Endometrium (tissue), 2 donors: Measurements from ENCODE around the gene DCAF5.

Experiments
- FAIRE-seq: peaks from 2 replicates; lab custom pipeline; 2012; peaks lifted over from hg19 to GRCh38; lab: Jason Lieb, UNC
- donor health status: control.
- donor health status: control.

The DCAF5 gene

DNA sequence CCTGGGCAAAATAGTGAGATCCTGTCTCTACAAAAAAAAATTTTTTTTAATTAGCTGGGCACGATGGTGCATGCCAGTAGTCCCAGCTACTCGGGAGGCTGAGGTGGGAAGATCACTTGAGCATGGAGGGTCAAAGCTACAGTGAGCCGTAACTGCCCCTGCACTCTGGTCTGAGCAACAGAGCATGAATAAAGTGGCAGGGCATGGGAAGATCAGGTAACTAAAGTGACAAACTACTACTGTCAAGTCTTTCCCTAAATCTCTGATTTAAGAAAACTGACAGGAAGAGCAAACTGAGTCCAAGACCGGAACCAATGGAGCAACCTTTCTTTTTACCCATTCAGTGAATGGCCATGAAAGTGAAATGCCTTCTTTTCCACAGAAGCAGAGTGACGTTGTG is 10.8 kb downstream of the DCAF5 start:
- no peak for FAIRE-seq

DNA sequence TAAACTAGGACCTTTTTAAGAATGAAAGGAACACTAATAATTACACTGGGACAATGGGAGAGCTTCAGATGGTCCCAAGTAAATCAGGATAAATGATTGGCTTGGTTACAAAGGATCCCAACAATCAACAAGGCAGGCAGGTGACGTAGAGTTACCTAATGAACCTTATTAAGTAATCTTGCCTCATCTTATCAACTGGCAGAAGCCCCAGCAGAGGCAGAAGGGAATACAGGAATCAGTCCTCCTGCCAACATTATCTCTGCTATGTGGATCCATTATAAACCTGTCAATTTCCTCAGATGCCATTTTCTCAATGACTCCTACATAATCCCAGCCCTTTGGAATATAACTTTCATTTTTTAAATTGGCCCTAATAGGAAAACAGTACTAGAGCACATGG is 11.4 kb downstream of the DCAF5 start:
- no peak for FAIRE-seq

DNA sequence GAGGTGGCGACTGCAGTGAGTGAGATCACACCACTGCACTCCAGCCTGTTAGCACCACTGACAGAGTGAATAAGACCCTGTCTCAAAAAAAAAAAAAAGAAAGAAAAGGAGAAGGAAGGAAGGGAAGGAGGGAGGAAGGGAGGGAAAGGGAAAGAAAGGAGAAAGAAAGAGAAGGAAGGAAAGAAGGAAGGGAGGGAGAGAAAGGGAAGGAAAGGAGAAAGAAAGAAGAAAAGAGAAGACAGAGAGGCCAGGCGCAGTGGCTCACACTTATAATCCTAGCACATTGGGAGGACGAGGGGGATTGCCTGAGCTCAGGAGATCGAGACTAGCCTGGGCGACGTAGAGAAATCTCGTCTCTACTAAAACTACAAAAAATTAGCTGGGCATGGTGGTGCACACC is 13.2 kb downstream of the DCAF5 start:
- FAIRE-seq: no peak

DNA sequence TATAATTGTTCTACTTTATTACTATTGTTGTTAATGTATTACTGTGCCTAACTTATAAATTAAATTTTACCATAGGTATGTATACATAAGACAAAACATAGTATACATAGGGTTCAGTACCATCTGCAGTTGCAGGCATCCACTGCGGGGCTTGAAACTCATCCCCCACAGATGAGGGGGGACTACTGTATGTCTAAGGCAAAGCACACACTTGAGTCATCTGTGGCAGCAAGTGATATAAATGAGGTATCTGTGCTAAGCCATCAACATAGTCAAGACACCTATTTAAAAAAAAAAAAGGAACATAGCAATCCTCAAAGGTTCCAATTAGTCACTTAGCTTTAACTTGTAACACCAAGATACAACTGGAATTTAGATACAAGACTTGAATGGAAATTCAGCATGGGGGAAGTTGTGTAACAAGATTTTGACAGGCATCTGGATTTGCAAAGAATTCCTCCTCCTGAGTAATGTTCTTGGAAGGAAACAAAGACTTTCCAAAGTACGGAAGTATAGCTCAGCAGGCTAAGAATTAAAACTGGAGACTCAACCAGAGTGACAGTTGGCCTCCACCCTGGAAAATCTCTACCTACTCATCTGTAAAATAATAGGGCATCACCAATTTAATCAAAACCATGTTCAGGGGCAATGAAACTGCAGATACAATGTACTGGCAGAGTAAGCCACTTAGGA is 14.9 kb downstream of the DCAF5 start:
- FAIRE-seq: no peak

DNA sequence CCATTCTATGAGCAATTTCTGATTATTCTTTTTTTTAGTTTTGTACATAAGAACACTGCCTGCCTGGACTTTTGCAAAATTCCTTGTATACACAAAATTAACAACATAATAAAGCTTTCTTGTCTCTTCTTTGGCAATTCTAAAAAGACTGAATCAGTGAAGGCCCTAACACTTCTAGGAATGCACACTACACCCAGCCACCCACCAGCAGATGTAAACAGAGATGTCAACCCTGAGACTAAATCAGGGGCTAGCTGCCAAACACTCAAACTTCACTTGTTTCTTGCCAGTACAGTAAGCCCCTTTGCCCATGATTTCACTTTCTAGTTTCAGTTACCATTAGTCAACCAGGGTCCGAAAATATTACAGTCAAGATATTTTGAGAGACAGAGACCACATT is 15.5 kb downstream of the DCAF5 start:
- no peak for FAIRE-seq

DNA sequence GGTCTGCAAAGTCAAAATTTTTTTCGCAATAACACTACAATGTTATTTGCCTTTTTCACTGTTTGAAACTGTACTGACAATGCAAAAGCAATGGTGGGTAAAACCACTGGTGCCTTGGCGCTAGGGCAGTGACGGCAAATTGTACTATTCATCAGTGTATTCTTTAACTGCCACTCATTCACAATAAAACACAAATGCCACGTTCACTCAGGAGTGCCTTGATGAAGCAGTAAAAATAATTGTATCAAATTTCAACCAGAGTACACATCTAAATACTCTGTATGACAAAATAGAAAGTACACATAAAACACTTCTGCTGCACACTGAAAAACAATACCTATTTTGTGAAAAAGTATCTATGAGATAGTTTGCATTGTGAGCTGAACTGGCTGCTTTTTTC is 17.8 kb downstream of the DCAF5 start:
- no peak for FAIRE-seq

DNA sequence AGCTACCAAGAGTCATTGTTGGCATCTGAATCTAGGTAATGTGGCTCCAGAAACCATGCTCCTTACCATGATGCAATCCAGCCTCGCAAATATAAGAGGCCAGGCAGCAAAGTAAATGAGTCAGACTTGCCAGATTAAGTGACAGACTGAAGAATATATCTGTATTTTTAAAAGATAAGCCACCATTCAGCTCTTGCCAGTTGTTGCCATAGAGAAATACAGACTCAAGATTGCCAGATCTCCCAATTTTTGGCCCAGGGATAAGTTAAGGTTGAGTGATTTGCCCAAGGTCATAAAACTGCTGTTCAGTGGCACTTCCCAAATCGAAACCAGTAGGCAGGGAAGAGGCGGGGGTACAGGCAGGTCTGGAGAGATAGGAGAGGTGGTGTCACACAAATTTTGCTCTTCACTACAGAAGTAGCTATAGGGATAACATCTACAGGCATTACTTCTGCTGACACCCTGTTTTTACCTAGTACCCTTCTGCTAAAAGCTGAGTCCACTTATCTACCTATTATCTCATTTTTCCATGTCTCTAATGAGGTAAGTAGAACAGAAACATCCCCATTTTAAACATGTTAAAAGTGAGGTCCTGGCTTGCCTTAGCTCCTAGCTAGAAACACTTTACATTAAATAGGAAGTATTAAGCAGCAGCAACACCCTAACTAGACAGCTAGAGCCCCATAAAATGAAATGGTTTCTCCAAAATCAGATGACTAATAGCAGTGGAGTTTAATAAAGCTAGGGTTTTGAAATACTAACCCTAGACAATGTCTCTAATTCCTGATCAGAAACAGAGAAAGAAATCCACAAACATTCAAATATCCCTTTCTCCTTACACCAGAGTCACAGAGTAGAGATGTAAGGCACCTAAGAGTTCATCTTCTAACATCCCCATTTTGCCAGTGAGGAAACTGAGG is 19.5 kb downstream of the DCAF5 start:
- no peak for FAIRE-seq

DNA sequence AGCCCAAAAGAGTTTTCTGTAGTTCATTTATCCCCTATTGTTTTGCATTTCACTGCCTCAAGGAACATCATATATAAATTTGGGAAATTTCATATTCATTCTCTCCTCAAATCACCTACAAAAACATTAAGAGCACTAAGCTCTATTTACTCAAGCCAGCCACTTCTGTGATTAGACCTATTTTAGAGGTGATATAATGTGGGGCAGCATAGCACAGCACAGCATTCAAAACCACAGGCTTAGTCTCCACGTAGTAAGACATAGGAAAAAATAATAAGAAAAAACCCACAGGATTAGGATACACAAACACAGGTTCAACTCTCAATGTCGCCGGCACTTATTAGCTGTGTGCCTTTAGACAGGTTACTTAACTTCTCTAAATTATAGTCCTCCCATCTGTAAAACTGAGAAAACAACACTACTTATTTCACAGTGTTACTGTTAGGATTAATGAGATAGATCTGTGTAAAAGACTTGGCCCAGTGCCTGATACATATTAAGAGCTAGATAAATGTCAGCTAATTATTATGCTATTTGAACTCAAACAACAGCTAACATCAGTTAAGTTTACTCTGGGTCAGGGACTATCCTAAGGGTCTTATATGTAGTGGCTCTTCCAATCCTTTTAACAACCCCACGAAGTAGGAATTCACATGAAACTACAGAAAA is 20.3 kb downstream of the DCAF5 start:
- no peak for FAIRE-seq

DNA sequence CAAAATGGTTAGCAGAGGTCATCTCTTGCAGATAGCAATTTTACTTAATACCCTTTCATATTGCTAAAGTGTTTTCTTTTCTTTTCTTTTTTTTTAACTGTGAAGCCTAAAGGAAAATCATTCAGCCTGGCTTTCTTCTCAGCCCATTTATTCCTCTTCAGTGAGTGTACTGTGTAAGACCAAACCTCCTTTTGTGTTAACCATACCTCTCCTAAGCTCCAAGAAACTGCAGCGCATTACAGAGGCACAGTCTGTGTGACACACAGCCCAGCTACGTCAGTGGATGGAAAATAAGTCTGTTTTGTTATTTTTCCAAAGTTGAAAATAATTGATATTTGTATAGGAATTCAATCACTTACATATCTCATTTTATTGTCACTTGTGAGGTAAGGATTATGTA is 21.7 kb downstream of the DCAF5 start:
- FAIRE-seq: no peak

DNA sequence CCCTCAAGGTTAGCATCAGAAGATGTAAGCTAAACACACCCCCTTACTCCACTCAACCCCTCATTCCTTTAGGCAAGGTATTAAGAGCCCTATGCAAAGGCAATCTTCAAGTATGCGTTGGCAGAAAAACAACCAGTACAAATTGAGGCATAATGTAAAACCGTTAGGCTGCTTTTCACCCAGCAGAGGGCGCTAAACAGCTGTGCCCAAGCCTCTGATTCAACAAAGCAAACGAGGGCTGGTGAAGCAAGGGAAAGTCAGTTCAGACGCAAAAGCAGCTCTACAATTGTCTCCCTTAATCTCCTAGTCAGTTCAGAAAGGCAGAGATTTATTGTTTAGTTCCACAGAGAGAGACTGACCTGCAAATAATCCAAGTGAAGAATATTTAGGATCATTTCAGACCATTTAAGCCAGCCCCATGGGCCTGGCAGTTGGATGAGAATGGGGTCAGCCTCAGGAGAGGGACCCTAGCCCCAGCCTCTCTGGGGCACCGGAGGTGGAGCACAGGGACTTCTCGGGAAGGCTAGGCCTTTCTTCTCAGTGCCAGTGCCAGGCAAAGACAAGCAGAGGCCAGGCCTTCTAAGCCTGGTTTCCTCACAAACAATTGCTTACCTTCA is 23.5 kb downstream of the DCAF5 start:
- no peak for FAIRE-seq

DNA sequence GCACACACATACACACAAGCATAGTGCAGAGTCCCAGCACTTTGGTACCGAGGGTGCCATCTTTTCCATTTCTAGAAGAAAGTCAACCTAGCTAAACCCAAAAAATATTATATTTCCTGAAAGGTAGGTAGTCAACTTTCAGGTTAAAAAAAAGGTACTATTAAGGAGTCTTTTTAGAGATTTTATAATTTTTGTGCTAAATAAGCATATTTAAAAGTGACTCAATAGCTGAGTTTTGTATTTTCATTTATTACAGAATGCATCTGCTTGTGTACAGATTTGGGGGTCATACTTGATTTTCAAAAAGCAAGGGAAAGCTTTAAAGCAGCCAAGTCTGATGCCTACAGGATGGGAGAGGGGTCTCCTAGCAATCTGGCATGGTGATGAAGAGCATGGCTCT is 34.6 kb downstream of the DCAF5 start:
- FAIRE-seq: no peak

DNA sequence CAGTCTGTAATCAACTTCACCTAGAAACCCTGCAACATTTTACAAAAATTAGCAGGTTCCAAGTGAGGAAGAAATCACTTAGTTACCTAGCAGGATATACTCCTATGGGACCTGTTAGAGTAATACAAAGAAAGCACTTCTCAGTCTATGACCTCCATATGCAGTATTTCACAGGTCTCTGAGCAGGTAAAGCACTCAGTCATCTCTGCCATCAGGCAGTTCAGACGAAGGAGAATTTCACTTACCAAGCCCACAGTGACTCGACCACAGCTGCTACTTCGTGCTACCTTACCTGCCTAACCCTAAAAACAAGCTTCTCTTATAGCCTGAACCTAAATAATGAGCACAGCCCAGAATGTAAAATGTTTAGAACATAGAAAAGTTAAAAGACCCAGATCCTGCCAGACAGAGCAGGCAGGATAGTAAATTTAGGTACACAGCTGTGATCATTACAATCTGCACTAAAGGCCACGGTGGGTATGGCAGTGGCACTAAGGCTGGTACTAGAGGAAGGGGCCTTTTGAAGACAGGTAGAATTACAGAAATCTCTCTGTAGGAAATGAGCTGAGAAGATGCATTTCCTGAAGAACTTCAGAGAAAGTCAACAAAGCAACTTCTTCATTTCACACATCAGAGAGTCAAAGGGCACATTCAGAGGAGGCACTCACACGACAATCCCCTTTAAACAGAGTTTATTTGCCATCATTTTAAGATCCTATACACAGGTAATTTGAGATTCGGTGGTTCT is 35.7 kb downstream of the DCAF5 start:
- FAIRE-seq: no peak

DNA sequence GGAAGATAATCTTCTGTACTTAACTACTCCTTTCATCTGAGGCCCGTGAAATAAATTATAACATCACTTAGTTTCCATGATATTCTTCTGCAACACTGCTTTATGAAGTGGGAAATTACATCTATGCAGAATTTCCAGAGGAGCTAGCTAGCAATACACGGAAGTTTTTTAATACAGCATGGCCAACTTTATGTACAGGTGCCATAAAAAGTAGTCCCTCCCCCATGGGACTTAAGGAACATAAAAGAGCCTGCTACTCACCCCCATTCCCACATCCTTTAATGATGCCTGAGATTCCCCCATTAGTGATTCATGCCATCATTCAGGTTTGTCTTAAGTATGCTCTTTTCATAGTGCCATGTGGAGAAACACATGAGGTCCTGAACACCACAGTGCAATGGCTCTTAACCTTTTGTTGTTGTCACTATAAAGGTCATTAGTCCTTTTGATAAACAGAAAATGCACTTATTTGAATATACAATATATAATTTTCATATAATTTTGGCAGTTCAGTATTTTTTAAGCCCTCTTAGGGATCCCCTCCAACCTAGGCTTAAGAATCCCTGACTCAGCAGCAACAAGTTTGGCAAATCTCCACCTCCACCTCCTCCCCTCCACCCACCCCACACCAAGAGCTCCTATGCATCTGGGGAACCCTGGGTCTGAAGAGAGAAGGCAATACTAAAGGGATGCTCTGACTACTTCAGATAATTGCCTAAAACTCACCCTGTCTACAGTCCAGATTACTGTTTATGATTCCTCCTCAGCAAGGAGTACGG is 37.3 kb downstream of the DCAF5 start:
- FAIRE-seq: no peak

DNA sequence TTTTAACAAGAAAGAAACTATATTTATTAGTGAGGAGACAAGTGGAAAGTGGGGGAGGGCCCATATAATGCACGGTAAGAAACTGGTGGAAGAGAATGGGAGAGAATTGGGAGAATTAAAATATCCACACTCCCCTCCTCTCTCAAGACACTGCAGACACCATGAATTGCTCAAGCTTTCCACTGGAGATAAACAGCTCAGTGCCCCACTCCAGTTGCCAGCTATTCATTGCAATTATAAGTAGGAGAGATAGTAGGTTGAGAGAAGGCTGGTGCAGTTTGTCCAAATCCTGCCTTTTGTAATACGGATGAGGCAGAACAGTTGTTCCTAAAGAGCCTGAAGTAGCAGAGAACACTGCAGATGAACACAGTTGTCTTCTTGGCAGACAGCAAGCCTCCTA is 38.2 kb downstream of the DCAF5 start:
- FAIRE-seq: no peak

DNA sequence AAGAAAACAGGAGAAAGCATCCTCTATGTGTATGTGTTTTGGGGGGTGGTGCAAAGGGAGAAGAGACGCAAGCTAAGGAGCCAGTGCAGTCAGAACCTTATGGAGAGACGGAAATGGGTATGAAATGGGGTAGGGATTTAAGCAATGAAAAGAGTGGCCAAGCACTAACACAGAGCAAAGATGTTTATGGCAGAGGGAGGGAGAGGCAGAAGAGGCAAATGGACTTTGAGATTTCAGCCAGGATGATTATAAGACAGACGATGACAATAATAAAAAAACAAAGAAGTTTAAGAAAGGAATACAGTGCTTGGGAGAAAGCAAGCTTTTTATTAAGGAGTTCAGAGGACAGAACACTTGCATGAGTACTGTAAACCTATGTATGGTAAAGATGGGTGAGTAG is 44.6 kb downstream of the DCAF5 start:
- no peak for FAIRE-seq

DNA sequence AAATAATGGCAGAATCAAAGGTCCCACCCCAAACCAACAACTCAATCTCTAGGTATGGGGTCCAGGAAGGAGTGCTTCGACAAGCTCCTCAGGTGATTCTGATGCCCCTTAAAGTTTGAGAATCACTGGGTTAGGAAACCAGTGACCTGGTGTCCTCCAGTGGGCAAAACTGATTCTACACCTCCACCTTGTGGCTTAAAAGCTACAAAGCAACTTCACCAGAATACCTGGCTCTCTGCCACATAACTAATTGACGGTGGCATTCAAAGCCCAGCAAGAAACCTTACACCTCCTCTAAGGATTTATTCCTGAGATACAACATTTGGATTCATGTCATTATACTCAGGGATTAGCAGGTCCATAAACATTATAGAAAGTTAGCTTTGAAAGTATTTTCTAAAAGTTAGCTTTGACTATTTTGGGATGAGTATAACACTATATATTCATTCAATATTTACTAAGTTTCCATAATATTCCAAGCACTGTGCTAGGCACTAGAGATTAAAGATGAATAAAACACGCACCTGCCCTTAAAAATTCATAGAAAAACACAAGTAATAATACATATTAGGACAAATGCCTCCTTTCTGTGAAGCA is 45.4 kb downstream of the DCAF5 start:
- FAIRE-seq: peak; percentile 18

DNA sequence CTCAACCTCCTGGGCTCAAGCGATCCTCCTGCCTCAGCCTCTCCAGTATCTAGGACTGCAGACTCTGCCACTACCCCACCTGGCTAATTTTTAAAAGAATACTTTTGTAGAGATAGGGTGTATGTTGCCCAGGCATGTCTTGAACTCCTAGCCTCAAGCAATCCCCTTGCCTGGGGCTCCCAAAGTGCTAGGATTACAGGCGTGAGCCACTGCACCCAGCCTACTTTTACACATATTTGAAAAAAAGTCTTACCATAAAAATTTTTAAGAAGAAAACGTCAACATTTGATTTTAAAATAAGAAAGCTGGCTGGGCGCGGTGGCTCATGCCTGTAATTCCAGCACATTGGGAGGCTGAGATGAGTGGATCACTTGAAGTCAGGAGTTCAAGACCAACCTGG is 46.5 kb downstream of the DCAF5 start:
- no peak for FAIRE-seq

DNA sequence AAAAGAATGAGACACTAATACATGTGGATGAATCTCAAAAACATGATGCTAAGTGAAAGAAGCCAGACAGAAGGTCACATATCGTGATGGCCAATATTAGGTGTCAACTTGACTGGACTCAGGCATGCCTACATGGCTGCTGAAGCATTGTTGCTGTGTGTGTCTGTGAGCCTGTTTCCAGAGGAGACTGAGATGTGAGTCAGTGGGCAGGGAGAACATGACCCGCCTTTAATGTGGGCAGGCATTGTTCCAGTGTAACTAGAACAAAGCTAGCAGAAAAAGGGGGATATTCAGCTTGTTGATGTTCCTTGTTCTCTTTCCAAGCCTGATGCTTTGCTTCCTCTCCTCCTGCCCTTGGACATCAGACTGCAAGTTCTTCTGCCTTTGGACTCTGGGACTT is 47.6 kb downstream of the DCAF5 start:
- FAIRE-seq: no peak

DNA sequence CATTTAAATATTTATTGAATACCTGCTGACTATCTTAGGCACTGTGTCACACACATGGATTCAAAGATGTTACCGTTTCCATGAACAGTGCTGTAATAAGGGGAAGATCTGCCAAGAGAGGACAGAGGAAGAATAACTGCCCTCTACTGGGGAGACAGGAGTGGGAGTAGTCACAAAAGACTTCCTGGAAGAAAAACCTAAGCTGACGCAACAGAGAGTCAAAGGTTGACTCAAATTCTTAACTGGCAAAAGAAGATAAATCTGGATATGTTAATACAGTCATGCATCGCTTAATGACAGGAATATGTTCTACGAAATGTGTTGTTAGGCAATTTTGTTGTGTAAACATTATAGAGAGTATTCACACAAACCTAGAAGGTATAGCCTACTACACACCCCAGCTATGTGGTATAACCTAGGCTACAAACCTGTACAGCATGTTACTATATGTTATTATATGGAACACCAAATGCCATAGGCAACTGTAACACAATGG is 51.5 kb downstream of the DCAF5 start:
- no peak for FAIRE-seq

DNA sequence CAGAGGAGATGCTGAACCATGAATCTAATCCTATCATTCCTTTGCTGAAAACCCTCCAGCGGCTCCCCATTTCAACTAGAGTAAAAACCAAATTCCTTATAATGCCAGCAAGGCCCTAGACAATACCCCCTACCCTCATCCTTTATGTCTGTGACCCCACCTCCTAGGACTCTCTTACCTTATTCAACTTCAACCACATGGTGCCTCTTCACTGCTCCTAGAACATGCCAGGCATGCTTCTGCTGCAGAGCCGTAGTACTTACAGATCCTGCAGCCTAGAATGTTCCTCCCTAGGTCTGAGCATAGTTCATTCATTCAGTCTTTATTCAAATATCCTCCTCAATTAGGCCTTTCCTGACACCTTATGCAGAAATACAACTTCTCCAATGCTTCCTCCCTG is 54.9 kb downstream of the DCAF5 start:
- no peak for FAIRE-seq
